ENCODE data around the gene NIPBL. TPM values are rescaled to one million over a fixed set of nuclear protein-coding genes. Genes with fewer than 3 reads are reported as not detected.

NIPBL gene
- total and polyA plus RNA-seq, 2 of the 13 experiments (the other 11 are each of a cell fraction or from before 2014, with no cell fraction given): 12.3 to 32.3 TPM

DNA sequence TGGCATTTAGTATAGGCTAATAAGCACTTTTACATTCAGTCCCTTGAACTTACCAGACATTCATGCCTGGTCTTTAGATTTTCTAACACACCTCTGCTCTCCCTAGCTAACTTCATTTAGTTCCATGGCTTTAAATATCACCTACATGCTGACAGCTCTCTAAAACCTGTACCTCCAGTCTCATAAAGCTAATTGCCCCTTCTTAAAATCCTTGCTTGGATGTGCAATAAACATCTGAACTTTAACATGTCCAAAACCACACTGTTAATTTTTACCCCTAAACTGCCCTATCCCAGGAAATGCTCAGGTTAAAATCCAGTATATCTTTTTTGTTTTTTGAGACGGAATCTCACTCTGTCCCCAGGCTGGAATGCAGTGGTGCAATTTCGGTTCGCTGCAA, 232.8 kb downstream of the NIPBL start (continued):
- TF ChIP-seq MZF1 (CRISPR knock-in tag; IDR thresholded peaks at IDR 0.05; ENCODE audit: borderline replicate concordance) (no peak), ZNF460 (CRISPR knock-in tag; IDR thresholded peaks at IDR 0.05; ENCODE audit: borderline replicate concordance) (no peak), SIX4 (CRISPR knock-in tag; IDR thresholded peaks at IDR 0.05) (no peak), MEF2D (CRISPR knock-in tag; IDR thresholded peaks at IDR 0.05) (no peak), ZNF777 (CRISPR knock-in tag; IDR thresholded peaks at IDR 0.05) (no peak), ZZZ3 (CRISPR knock-in tag; IDR thresholded peaks at IDR 0.05; ENCODE audit: borderline replicate concordance) (no peak), ZNF747 (CRISPR knock-in tag; IDR thresholded peaks at IDR 0.05; ENCODE audit: borderline replicate concordance) (no peak)

DNA sequence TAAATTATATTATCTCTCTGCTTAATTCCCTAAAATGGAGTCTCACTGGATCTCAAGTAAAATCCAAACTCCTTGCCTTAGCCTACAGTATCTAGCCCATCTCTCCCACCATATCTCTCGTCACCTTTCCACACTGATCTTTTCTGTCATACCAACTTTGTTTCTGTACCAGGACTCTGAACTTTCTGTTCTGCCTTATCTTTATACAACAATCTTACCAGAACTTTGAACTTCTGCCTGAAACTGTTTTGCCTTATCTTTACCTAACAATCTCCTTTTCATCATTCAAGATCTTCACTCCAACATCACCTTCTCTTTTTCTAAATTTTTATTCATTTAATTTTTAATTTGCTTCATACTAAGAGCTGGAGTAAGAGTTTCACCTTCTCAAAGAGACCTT, 233.6 kb downstream of the NIPBL start:
- Histone ChIP-seq H3K4me1 (ENCODE audit: insufficient read depth, low read length) (peaks cover 13% of the 10 kb centered on the region), H4K20me1 (ENCODE audit: insufficient read depth, low read length) (no peaks in the 10 kb centered on the region), H3K4me3 (replicated peaks in 1 of 3; ENCODE audit: insufficient read depth in 1 of 3, low read depth in 2 of 3, low read length in 3 of 3) (no peak overlapping the region), H3K79me2 (ENCODE audit: insufficient read depth, low read length) (no peaks in the 10 kb centered on the region), H2AFZ (ENCODE audit: low read length) (no peak overlapping the region), H3K9ac (ENCODE audit: insufficient read depth, low read depth, low read length) (no peak overlapping the region), H3K36me3 (replicated peaks in 1 of 2; ENCODE audit: control insufficient read depth in 1 of 2, insufficient read depth in 2 of 2, low read length in 2 of 2) (peaks cover 1 to 5% of the 10 kb centered on the region in 2 experiments; a peak in 1 of 5 replicates), H3K4me2 (ENCODE audit: low read depth, low read length) (no peak overlapping the region), H3K27me3 (ENCODE audit: control insufficient read depth in 1 of 2, insufficient read depth in 2 of 2, low read length in 2 of 2) (no peaks in the 10 kb centered on the region), H3K27ac (ENCODE audit: extremely low read length, insufficient read depth, low read length) (no peak overlapping the region), H3K9me3 (ENCODE audit: low read length) (no peaks in the 10 kb centered on the region)
- in situ Hi-C loops (cut with HindIII; ENCODE audit: extremely low pct_ligation_motif_present, low pct_unique_long_range_greater_than_20kb): no loop called here
- peak; percentile 41; the same call in 2 of the 3 replicates for ATAC-seq
- ChIA-PET CTCF (ENCODE audit: low intra/inter-chr PET ratio, low total read pairs) (no interaction called here), POLR2A (no interaction called here)
- no peak for DNase-seq (ENCODE audit: low spot score)
- TF ChIP-seq, protein P1, sequence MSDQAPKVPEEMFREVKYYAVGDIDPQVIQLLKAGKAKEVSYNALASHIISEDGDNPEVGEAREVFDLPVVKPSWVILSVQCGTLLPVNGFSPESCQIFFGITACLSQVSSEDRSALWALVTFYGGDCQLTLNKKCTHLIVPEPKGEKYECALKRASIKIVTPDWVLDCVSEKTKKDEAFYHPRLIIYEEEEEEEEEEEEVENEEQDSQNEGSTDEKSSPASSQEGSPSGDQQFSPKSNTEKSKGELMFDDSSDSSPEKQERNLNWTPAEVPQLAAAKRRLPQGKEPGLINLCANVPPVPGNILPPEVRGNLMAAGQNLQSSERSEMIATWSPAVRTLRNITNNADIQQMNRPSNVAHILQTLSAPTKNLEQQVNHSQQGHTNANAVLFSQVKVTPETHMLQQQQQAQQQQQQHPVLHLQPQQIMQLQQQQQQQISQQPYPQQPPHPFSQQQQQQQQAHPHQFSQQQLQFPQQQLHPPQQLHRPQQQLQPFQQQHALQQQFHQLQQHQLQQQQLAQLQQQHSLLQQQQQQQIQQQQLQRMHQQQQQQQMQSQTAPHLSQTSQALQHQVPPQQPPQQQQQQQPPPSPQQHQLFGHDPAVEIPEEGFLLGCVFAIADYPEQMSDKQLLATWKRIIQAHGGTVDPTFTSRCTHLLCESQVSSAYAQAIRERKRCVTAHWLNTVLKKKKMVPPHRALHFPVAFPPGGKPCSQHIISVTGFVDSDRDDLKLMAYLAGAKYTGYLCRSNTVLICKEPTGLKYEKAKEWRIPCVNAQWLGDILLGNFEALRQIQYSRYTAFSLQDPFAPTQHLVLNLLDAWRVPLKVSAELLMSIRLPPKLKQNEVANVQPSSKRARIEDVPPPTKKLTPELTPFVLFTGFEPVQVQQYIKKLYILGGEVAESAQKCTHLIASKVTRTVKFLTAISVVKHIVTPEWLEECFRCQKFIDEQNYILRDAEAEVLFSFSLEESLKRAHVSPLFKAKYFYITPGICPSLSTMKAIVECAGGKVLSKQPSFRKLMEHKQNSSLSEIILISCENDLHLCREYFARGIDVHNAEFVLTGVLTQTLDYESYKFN (CRISPR knock-in tag; conservative IDR thresholded peaks at IDR 0.05): 0 out of 2 replicates have a peak, but pooled peaks have one; percentile 30
- TF ChIP-seq, protein P2, sequence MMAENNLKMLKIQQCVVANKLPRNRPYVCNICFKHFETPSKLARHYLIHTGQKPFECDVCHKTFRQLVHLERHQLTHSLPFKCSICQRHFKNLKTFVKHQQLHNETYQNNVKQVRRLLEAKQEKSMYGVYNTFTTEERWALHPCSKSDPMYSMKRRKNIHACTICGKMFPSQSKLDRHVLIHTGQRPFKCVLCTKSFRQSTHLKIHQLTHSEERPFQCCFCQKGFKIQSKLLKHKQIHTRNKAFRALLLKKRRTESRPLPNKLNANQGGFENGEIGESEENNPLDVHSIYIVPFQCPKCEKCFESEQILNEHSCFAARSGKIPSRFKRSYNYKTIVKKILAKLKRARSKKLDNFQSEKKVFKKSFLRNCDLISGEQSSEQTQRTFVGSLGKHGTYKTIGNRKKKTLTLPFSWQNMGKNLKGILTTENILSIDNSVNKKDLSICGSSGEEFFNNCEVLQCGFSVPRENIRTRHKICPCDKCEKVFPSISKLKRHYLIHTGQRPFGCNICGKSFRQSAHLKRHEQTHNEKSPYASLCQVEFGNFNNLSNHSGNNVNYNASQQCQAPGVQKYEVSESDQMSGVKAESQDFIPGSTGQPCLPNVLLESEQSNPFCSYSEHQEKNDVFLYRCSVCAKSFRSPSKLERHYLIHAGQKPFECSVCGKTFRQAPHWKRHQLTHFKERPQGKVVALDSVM (CRISPR knock-in tag; IDR thresholded peaks at IDR 0.05): no peak
- TF ChIP-seq HNF4A (CRISPR knock-in tag; IDR thresholded peaks at IDR 0.05) (peak; percentile 61), CEBPG (CRISPR knock-in tag; IDR thresholded peaks at IDR 0.05) (no peak)
- BruUV-seq (replicated peaks): no TSS peak
- WGBS (ENCODE audit: low lambda C conversion rate): 65% methylated on average over 1 of the region's 1 CpG
- FAIRE-seq: no peak
- intact Hi-C loops (cut with micrococcal nuclease; ENCODE audit: unreplicated experiment): loop anchor here (5.0 kb wide), 1 partner anchor 393 kb away; no protein-coding TSS in a partner anchor

All from HepG2 (cell line).